Measurements from ENCODE around the gene UBE3D.

DNA sequence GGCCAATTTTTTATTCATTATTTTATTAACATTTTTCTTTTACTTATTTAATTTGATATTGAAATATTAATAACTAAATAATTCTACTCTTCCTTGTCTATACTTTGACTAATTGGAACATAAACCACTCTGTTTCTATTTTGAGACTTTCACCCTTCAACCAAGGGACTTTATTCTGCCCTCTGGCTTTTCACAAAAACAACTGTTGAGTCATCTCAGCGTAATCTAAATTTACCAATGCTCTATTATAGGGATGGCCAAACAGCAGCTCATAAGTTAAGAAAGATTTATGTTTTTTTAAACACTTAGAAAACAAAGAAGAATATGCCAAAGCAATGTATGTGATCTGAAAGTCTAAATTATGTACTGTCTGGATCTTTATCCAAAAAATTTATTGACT is 48.5 kb upstream of the UBE3D start:
- TF ChIP-seq POLR2A (IDR thresholded peaks at IDR 0.05; ENCODE audit: control extremely low read depth in 1 of 2, low read depth in 2 of 2, low read length in 2 of 2) (no peak), POLR2AphosphoS5 (IDR thresholded peaks at IDR 0.05; ENCODE audit: low read depth, low read length) (no peak), CEBPB (IDR thresholded peaks at IDR 0.05; ENCODE audit: low read depth, low read length) (no peak), CHD2 (IDR thresholded peaks at IDR 0.05; ENCODE audit: low read length) (no peak), RAD21 (IDR thresholded peaks at IDR 0.05 in 1 of 2, conservative IDR thresholded peaks at IDR 0.05 in 1 of 2; ENCODE audit: low read depth in 2 of 2, low read length in 2 of 2) (no peak), JUND (IDR thresholded peaks at IDR 0.05; ENCODE audit: low read length) (no peak), KDM1A (IDR thresholded peaks at IDR 0.05; ENCODE audit: borderline replicate concordance, low read length) (no peak), TAF1 (IDR thresholded peaks at IDR 0.05; ENCODE audit: low read depth, low read length) (no peak), YY1 (IDR thresholded peaks at IDR 0.05; ENCODE audit: low read depth, low read length) (no peak), PHF8 (conservative IDR thresholded peaks at IDR 0.05; ENCODE audit: low read depth, low read length) (no peak), ASH2L (IDR thresholded peaks at IDR 0.05; ENCODE audit: low read length) (no peak)
- TF ChIP-seq, protein P1, sequence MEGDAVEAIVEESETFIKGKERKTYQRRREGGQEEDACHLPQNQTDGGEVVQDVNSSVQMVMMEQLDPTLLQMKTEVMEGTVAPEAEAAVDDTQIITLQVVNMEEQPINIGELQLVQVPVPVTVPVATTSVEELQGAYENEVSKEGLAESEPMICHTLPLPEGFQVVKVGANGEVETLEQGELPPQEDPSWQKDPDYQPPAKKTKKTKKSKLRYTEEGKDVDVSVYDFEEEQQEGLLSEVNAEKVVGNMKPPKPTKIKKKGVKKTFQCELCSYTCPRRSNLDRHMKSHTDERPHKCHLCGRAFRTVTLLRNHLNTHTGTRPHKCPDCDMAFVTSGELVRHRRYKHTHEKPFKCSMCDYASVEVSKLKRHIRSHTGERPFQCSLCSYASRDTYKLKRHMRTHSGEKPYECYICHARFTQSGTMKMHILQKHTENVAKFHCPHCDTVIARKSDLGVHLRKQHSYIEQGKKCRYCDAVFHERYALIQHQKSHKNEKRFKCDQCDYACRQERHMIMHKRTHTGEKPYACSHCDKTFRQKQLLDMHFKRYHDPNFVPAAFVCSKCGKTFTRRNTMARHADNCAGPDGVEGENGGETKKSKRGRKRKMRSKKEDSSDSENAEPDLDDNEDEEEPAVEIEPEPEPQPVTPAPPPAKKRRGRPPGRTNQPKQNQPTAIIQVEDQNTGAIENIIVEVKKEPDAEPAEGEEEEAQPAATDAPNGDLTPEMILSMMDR (IDR thresholded peaks at IDR 0.05; ENCODE audit: control extremely low read depth in 1 of 3, insufficient read depth in 1 of 3, low read depth in 1 of 3, low read length in 3 of 3): no peak
- TF ChIP-seq, protein P2, sequence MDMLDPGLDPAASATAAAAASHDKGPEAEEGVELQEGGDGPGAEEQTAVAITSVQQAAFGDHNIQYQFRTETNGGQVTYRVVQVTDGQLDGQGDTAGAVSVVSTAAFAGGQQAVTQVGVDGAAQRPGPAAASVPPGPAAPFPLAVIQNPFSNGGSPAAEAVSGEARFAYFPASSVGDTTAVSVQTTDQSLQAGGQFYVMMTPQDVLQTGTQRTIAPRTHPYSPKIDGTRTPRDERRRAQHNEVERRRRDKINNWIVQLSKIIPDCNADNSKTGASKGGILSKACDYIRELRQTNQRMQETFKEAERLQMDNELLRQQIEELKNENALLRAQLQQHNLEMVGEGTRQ (IDR thresholded peaks at IDR 0.05; ENCODE audit: low read length): no peak

Data from H1 (cell line).